Measurements from ENCODE around the gene SAC3D1. TPM values are rescaled to one million over a fixed set of nuclear protein-coding genes. Genes with fewer than 3 reads are reported as not detected.

The SAC3D1 gene
- total RNA-seq, 1 experiment from 2014 or later, result 55.6 TPM

- no peak overlapping the region for H3K27ac ChIP-seq (ENCODE audit: low read length)
- H3K27me3 ChIP-seq (ENCODE audit: control insufficient read depth, insufficient read depth, low read length), result no peaks in the 10 kb centered on the region
- POLR2A ChIA-PET, result no interaction called here
- no peaks in the 10 kb centered on the region for H3K9me3 ChIP-seq (ENCODE audit: control insufficient read depth, insufficient read depth, low read depth, low read length)
- ATAC-seq, result no peak
- no peak for TF ChIP-seq CTCF (IDR thresholded peaks at IDR 0.05)
- TF ChIP-seq REST (IDR thresholded peaks at IDR 0.05; ENCODE audit: insufficient read depth in 1 of 2, low read depth in 2 of 2, low read length in 1 of 2), result no peak
- no peak for TF ChIP-seq POLR2AphosphoS5 (IDR thresholded peaks at IDR 0.05; ENCODE audit: low read depth, low read length)
- TF ChIP-seq TCF7L2 (IDR thresholded peaks at IDR 0.05; ENCODE audit: low read depth, low read length), result no peak
- H3K4me3 ChIP-seq (ENCODE audit: low read depth in 2 of 2, low read length in 2 of 2), result no peak overlapping the region
- peaks cover 16% of the 10 kb centered on the region for H3K4me1 ChIP-seq (ENCODE audit: control insufficient read depth, insufficient read depth, low read length)
- DNase-seq (ENCODE audit: low read depth, low spot score), result no peak
- CTCF ChIA-PET, result interaction anchor here (0.6 kb wide), 1 partner anchor 22 kb away, joined by 5 read pairs; no protein-coding TSS in a partner anchor
- H3K36me3 ChIP-seq (ENCODE audit: control insufficient read depth, insufficient read depth, low read length), result no peaks in the 10 kb centered on the region
- in situ Hi-C loops (cut with HindIII; ENCODE audit: low pct_unique_long_range_greater_than_20kb, low sequenced_read_pairs) (no loop called here), intact Hi-C loops (cut with micrococcal nuclease; ENCODE audit: unreplicated experiment) (no loop called here)
- BruUV-seq (replicated peaks), result no TSS peak
These were observed 3.0 kb downstream of the SAC3D1 start for GRCh38 chr11:65043881-65044501.

- ChIA-PET POLR2A (no interaction called here), CTCF (no interaction called here)
- BruUV-seq (replicated peaks), result no TSS peak
- no peak for ATAC-seq
- TF ChIP-seq SIN3A (IDR thresholded peaks at IDR 0.05; ENCODE audit: borderline replicate concordance, insufficient read depth, low read depth, low read length) (no peak), CTCF (IDR thresholded peaks at IDR 0.05) (no peak), POLR2AphosphoS5 (IDR thresholded peaks at IDR 0.05; ENCODE audit: low read depth, low read length) (no peak), REST (IDR thresholded peaks at IDR 0.05; ENCODE audit: insufficient read depth in 1 of 2, low read depth in 2 of 2, low read length in 1 of 2) (no peak)
- intact Hi-C loops (cut with micrococcal nuclease; ENCODE audit: unreplicated experiment), result no loop called here
- DNase-seq (ENCODE audit: low read depth, low spot score), result no peak
- in situ Hi-C loops (cut with HindIII; ENCODE audit: low pct_unique_long_range_greater_than_20kb, low sequenced_read_pairs), result no loop called here
- no peaks in the 10 kb centered on the region for H3K36me3 ChIP-seq (ENCODE audit: control insufficient read depth, insufficient read depth, low read length)
- no peak overlapping the region for H3K27ac ChIP-seq (ENCODE audit: low read length)
- H3K4me1 ChIP-seq (ENCODE audit: control insufficient read depth, insufficient read depth, low read length), result peaks cover 16% of the 10 kb centered on the region
- H3K4me3 ChIP-seq (ENCODE audit: low read depth in 2 of 2, low read length in 2 of 2), result no peak overlapping the region
- H3K27me3 ChIP-seq (ENCODE audit: control insufficient read depth, insufficient read depth, low read length), result no peaks in the 10 kb centered on the region
- no peaks in the 10 kb centered on the region for H3K9me3 ChIP-seq (ENCODE audit: control insufficient read depth, insufficient read depth, low read depth, low read length)
These were observed 4.1 kb downstream of the SAC3D1 start for GRCh38 chr11:65045061-65045460.

Data from Panc1 (cell line).